Thyroid gland (tissue), 4 donors: ENCODE measurements around the gene CD46. TPM values are rescaled to one million over a fixed set of nuclear protein-coding genes. Genes with fewer than 3 reads are reported as not detected.
A peak's percentile ranks its signal among the peaks of the same experiment; 100 is the strongest.

ENCODE experiments used
- DNase-seq, 2 donors: peaks; one replicate each; pipeline ENCODE4 v3.0.0-alpha.2; 2019
- H3K27ac ChIP-seq, 3 donors: fragments of 200-600 bp; sonication (generic); 1 replicate in 2 of 3; 2 replicates in 1 of 3; pipeline ENCODE4 v1.5.1; 2016 to 2019; ENCODE audit warnings: mild to moderate bottlenecking in 1 of 3, moderate library complexity in 1 of 3
- H3K27me3 ChIP-seq: fragments of 200-600 bp; sonication (generic); one replicate; pipeline ENCODE4 v1.5.1; 2019
- H3K36me3 ChIP-seq, 2 donors: fragments of 200-600 bp; sonication (generic); one replicate each; pipeline ENCODE4 v1.5.1; 2016 to 2019
- H3K4me1 ChIP-seq, 2 donors: fragments of 200-600 bp; sonication (generic); one replicate each; pipeline ENCODE4 v1.5.1; 2017 to 2019
- H3K4me3 ChIP-seq, 3 donors: fragments of 200-600 bp; sonication (generic); replicated peaks in 1 of 3; 1 replicate in 2 of 3; 2 replicates in 1 of 3; pipeline ENCODE4 v1.5.1; 2016; ENCODE audit warnings: mild to moderate bottlenecking in 1 of 3
- H3K9me3 ChIP-seq: fragments of 200-600 bp; sonication (generic); one replicate; pipeline ENCODE4 v1.5.1; 2017
- CTCF ChIP-seq, 6 experiments: fragments of 200-600 bp in 3 of 6; fragments of 450-650 bp in 3 of 6; sonication (generic) in 3 of 6; IDR thresholded peaks; one replicate each; pipeline ENCODE4 v1.5.1; 2016 to 2019; ENCODE audit warnings: antibody characterized with exemption in 6 of 6, mild to moderate bottlenecking in 2 of 6, inconsistent platforms in 1 of 6, moderate library complexity in 1 of 6
- POLR2A ChIP-seq, 2 donors: fragments of 450-650 bp; IDR thresholded peaks; one replicate each; pipeline ENCODE4 v1.6.1; 2017; ENCODE audit warnings: antibody characterized with exemption in 2 of 2, mild to moderate bottlenecking in 2 of 2, moderate library complexity in 1 of 2
- WGBS, 2 donors: methylation state at CpG; one replicate each; pipeline ENCODE4 v1.1.5; 2017; 5-methylcytosine and 5-hydroxymethylcytosine counted together
- intact Hi-C: fragments of 100-400 bp; cut with DNase I; formaldehyde crosslinking; loops from one replicate; pipeline ENCODE4 v1.15.1; 2023
- total RNA-seq, 4 donors: library from RNA; depleted of rRNA; stranded (reverse); fragments of >200 nt; gene quantifications; one replicate each; pipeline ENCODE4 v1.2.3, GENCODE V29; 2016

The CD46 gene
- total RNA-seq, 4 donors from 2014 or later, result 135 to 275 (median 180) TPM

- intact Hi-C loops, result no loop called here
Observed at GRCh38 chr1:207793327-207793726, 41.5 kb downstream of the CD46 start.

GRCh38 chr1:207794861-207795260 lies 43.0 kb downstream of the CD46 start:
- intact Hi-C loops, result no loop called here
- no peak for TF ChIP-seq CTCF (IDR thresholded peaks at IDR 0.05)
- no peak for TF ChIP-seq POLR2A (IDR thresholded peaks at IDR 0.05)

More at GRCh38 chr1:207793327-207793726, 41.5 kb downstream of the CD46 start:
- DNase-seq, result no peak
- Histone ChIP-seq H3K27ac (no peak overlapping the region), H3K4me1 (no peaks in the 10 kb centered on the region), H3K4me3 (no peak overlapping the region), H3K27me3 (no peaks in the 10 kb centered on the region), H3K36me3 (no peaks in the 10 kb centered on the region), H3K9me3 (no peaks in the 10 kb centered on the region)
- TF ChIP-seq POLR2A (IDR thresholded peaks at IDR 0.05), result no peak
- TF ChIP-seq CTCF (IDR thresholded peaks at IDR 0.05), result no peak

GRCh38 chr1:207797229-207797973 lies 45.5 kb downstream of the CD46 start:
- intact Hi-C loops, result no loop called here

More at GRCh38 chr1:207794861-207795260, 43.0 kb downstream of the CD46 start:
- H3K9me3 ChIP-seq, result no peaks in the 10 kb centered on the region
- no peaks in the 10 kb centered on the region for H3K36me3 ChIP-seq
- H3K27me3 ChIP-seq, result no peaks in the 10 kb centered on the region
- H3K27ac ChIP-seq, result peak overlapping the region in 1 of 3 donors; percentile 11
- peaks cover 0 to 6% of the 10 kb centered on the region in 2 donors for H3K4me1 ChIP-seq
- no peak for DNase-seq
- H3K4me3 ChIP-seq, result no peak overlapping the region
- WGBS, 2 donors, result 79 to 82% methylated on average over 2 of the region's 2 CpGs

GRCh38 chr1:207798847-207799246 lies 47.0 kb downstream of the CD46 start:
- no peaks in the 10 kb centered on the region for H3K9me3 ChIP-seq
- H3K27me3 ChIP-seq, result no peaks in the 10 kb centered on the region
- peaks cover 0 to 16% of the 10 kb centered on the region in 2 donors for H3K4me1 ChIP-seq
- peaks cover 15 to 25% of the 10 kb centered on the region in 2 donors for H3K36me3 ChIP-seq
- intact Hi-C loops, result no loop called here
- H3K27ac ChIP-seq, result peak overlapping the region; percentile 41 to 69 (median 53)
- DNase-seq, result peak; percentile 68 to 79
- no peak overlapping the region for H3K4me3 ChIP-seq
- WGBS, 2 donors, result 27 to 43% methylated on average over 6 of the region's 6 CpGs
- TF ChIP-seq CTCF (IDR thresholded peaks at IDR 0.05), result no peak

More at GRCh38 chr1:207797229-207797973, 45.5 kb downstream of the CD46 start:
- Histone ChIP-seq H3K36me3 (peaks cover 3 to 12% of the 10 kb centered on the region in 2 donors), H3K4me3 (no peak overlapping the region), H3K27ac (no peak overlapping the region), H3K27me3 (no peaks in the 10 kb centered on the region), H3K9me3 (no peaks in the 10 kb centered on the region), H3K4me1 (peaks cover 0 to 14% of the 10 kb centered on the region in 2 donors)
- no peak for TF ChIP-seq POLR2A (IDR thresholded peaks at IDR 0.05)
- TF ChIP-seq CTCF (IDR thresholded peaks at IDR 0.05), result peak; percentile 52 to 88 (median 74)
- DNase-seq, result peak; percentile 82 to 89
- 55 to 60% methylated on average over 7 of the region's 7 CpGs for WGBS, 2 donors

GRCh38 chr1:207799989-207800648 lies 48.3 kb downstream of the CD46 start:
- 89% methylated on average over 6 of the region's 6 CpGs for WGBS, 2 donors
- TF ChIP-seq POLR2A (IDR thresholded peaks at IDR 0.05) (no peak), CTCF (IDR thresholded peaks at IDR 0.05) (no peak)

More at GRCh38 chr1:207799989-207800648, 48.3 kb downstream of the CD46 start:
- Histone ChIP-seq H3K27ac (peak overlapping the region in 2 of 3 donors; percentile 10 to 19), H3K4me3 (no peak overlapping the region), H3K36me3 (peaks cover 28 to 37% of the 10 kb centered on the region in 2 donors), H3K4me1 (peaks cover 6 to 27% of the 10 kb centered on the region in 2 donors), H3K9me3 (no peaks in the 10 kb centered on the region), H3K27me3 (no peaks in the 10 kb centered on the region)
- DNase-seq, result no peak
- intact Hi-C loops, result loop anchor here (10.0 kb wide), 1 partner anchor 155 kb away; the partner anchor contains the start of gene CR1L
